T-cell (primary cell): Measurements from ENCODE around the gene TPD52L1. TPM values are rescaled to one million over a fixed set of nuclear protein-coding genes. Genes with fewer than 3 reads are reported as not detected.

ENCODE experiments used
- ATAC-seq, 4 experiments: fragments of 200-7000 bp in 3 of 4; fragments of 150-1000 bp in 1 of 4; cut with Tn5 transposase; replicated peaks in 1 of 4; 1 replicate in 3 of 4; 2 replicates in 1 of 4; pipeline ENCODE4 v1.10.0; 2021; ENCODE audit warnings: moderate library complexity in 3 of 4, mild to moderate bottlenecking in 2 of 4, moderate number of reproducible peaks in 1 of 4
- CTCF ChIA-PET, 2 donors: fragments of 300-600 bp; sonication (Branson Sonifier 250); formaldehyde crosslinking; loops; one replicate each; lab custom pipeline; 2022; ENCODE audit warnings: antibody characterized with exemption in 2 of 2; lab: Charles Lee
- POLR2A ChIA-PET, 2 donors: fragments of 300-600 bp; sonication (Branson Sonifier 250); formaldehyde crosslinking; loops; one replicate each; lab custom pipeline; 2022; ENCODE audit warnings: antibody characterized with exemption in 2 of 2; lab: Charles Lee
- DNase-seq, 35 experiments: peaks; one replicate each; pipeline versions ENCODE4 v3.0.0 to v3.0.0-alpha.2; 2013 to 2023
- H3K27ac ChIP-seq: one replicate; pipeline ENCODE4 v1.5.1; 2013; ENCODE audit warnings: low read length
- H3K27me3 ChIP-seq, 2 experiments: replicated peaks in 1 of 2; 1 replicate in 1 of 2; 2 replicates in 1 of 2; pipeline versions ENCODE4 v1.6.1 to v1.7.0; 2013; ENCODE audit warnings: low read length in 1 of 2, mixed read lengths in 1 of 2; ENCODE audit not compliant: control insufficient read depth in 2 of 2, insufficient read depth in 2 of 2; ENCODE audit errors: extremely low read depth in 1 of 2
- H3K36me3 ChIP-seq, 2 donors: 1 replicate in 1 of 2; 2 replicates in 1 of 2; pipeline versions ENCODE4 v1.6.1 to v1.7.0; 2013; ENCODE audit warnings: low read length in 1 of 2; ENCODE audit not compliant: control insufficient read depth in 2 of 2, insufficient read depth in 1 of 2; ENCODE audit errors: extremely low read depth in 1 of 2
- H3K4me1 ChIP-seq, 2 experiments: 1 replicate in 1 of 2; 2 replicates in 1 of 2; pipeline versions ENCODE4 v1.6.1 to v1.7.0; 2013; ENCODE audit warnings: low read length in 2 of 2, mixed read lengths in 1 of 2; ENCODE audit not compliant: insufficient read depth in 2 of 2, control insufficient read depth in 1 of 2; ENCODE audit errors: extremely low read depth in 1 of 2
- H3K4me3 ChIP-seq, 2 donors: 1 replicate in 1 of 2; 2 replicates in 1 of 2; pipeline versions ENCODE4 v1.5.1 to v1.7.0; 2013; ENCODE audit warnings: mild to moderate bottlenecking in 2 of 2, low read length in 1 of 2, moderate library complexity in 1 of 2; ENCODE audit not compliant: control insufficient read depth in 1 of 2; ENCODE audit errors: extremely low read depth in 1 of 2
- H3K9me3 ChIP-seq: 2 replicates; pipeline ENCODE4 v1.7.0; 2013
- H3K27ac Mint-ChIP-seq, 2 donors: one replicate each; pipeline ENCODE4 v1.8.0; 2020 to 2021; ENCODE audit warnings: mild to moderate bottlenecking in 2 of 2, mixed read lengths in 2 of 2
- H3K27me3 Mint-ChIP-seq, 2 donors: one replicate each; pipeline ENCODE4 v1.8.0; 2021 to 2022; ENCODE audit warnings: mixed read lengths in 2 of 2
- H3K36me3 Mint-ChIP-seq: one replicate; pipeline ENCODE4 v1.8.0; 2021; ENCODE audit warnings: mixed read lengths
- H3K4me1 Mint-ChIP-seq, 3 donors: one replicate each; pipeline ENCODE4 v1.8.0; 2020 to 2022; ENCODE audit warnings: mixed read lengths in 3 of 3, mild to moderate bottlenecking in 1 of 3
- H3K4me3 Mint-ChIP-seq, 3 donors: one replicate each; pipeline ENCODE4 v1.8.0; 2020 to 2022; ENCODE audit warnings: mild to moderate bottlenecking in 3 of 3, mixed read lengths in 3 of 3, moderate library complexity in 3 of 3
- H3K9me3 Mint-ChIP-seq, 3 donors: one replicate each; pipeline ENCODE4 v1.8.0; 2020 to 2022; ENCODE audit warnings: mixed read lengths in 3 of 3
- WGBS: methylation state at CpG from one replicate; pipeline ENCODE4 v1.1.5; 2013; ENCODE audit warnings: missing lambda C conversion rate; ENCODE audit not compliant: insufficient coverage; 5-methylcytosine and 5-hydroxymethylcytosine counted together
- total RNA-seq, 35 experiments: library from RNA in 6 of 35; stranded (reverse) in 6 of 35; fragments of 120-200 nt in 1 of 35; gene quantifications; one replicate each; pipeline versions ENCODE4 v1.2.1 to v1.2.4 and lab custom pipeline; 2013 to 2026

Gene TPD52L1
- total RNA-seq, 5 donors from 2014 or later (not counting 1 experiment from before 2014, with no cell fraction given): 0.20 to 0.89 (median 0.47) TPM; not detected in 1

- H3K4me1 Mint-ChIP-seq: peaks cover 48 to 56% (median 52%) of the 10 kb centered on the region in 3 donors
- peaks cover 0 to 55% of the 10 kb centered on the region in 2 donors for H3K36me3 ChIP-seq
- DNase-seq: no peak
Measured at GRCh38 chr6:125294925-125295324, 141.4 kb downstream of the TPD52L1 start.

DNA sequence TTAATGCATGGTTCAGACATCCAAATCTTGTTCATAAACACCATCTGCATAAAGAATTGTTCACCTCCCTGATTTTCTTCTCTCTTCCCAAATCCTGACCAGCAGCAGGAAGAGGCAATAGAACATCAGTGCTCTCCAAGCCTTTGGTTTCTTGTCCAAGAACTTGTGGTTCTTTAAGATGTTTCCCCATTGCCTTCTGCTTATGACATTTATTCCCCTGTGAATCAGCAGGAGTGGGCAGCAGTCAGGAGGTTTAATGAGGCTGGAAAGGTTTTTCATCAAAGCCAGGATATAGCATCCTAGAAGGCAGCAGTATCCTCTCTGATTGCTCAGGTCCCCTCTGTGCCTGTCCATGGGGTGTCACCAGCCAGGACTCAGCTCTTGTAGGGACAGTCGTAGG is 142.9 kb downstream of the TPD52L1 start:
- Histone ChIP-seq H3K27ac (no peak overlapping the region), H3K9me3 (no peaks in the 10 kb centered on the region), H3K4me1 (peaks cover 14 to 16% of the 10 kb centered on the region in 2 experiments), H3K4me3 (no peak overlapping the region), H3K27me3 (no peaks in the 10 kb centered on the region), H3K36me3 (peaks cover 0 to 55% of the 10 kb centered on the region in 2 donors)
- peak overlapping the region in 1 of 2 donors; percentile 30 for H3K27ac Mint-ChIP-seq
- 100% methylated on average over 1 of the region's 1 CpG for WGBS
- no peaks in the 10 kb centered on the region for H3K9me3 Mint-ChIP-seq
- peaks cover 67% of the 10 kb centered on the region for H3K36me3 Mint-ChIP-seq
- POLR2A ChIA-PET: no interaction called here
- CTCF ChIA-PET: no interaction called here
- ATAC-seq (no peak), DNase-seq (no peak)
- peaks cover 61 to 69% (median 66%) of the 10 kb centered on the region in 3 donors for H3K4me1 Mint-ChIP-seq
- H3K4me3 Mint-ChIP-seq: no peak overlapping the region
- H3K27me3 Mint-ChIP-seq: no peaks in the 10 kb centered on the region

More at GRCh38 chr6:125294925-125295324, 141.4 kb downstream of the TPD52L1 start:
- H3K9me3 ChIP-seq: no peaks in the 10 kb centered on the region
- no peak overlapping the region for H3K27ac ChIP-seq
- H3K27me3 Mint-ChIP-seq: no peaks in the 10 kb centered on the region
- no peaks in the 10 kb centered on the region for H3K9me3 Mint-ChIP-seq
- no peak for ATAC-seq
- no peak overlapping the region for H3K4me3 ChIP-seq
- H3K36me3 Mint-ChIP-seq: peaks cover 78% of the 10 kb centered on the region
- POLR2A ChIA-PET: no interaction called here
- CTCF ChIA-PET: no interaction called here
- H3K4me3 Mint-ChIP-seq: no peak overlapping the region
- H3K27me3 ChIP-seq: no peaks in the 10 kb centered on the region
- H3K27ac Mint-ChIP-seq: no peak overlapping the region
- H3K4me1 ChIP-seq: peaks cover 5 to 10% of the 10 kb centered on the region in 2 experiments
- WGBS: no CpG with 5 or more reads among the region's 3 CpGs

- CTCF ChIA-PET: interaction anchor here (1.0 to 3.3 kb wide), 3 partner anchors 12 to 15 kb away, joined by 3 to 12 read pairs (median 3); no protein-coding TSS in a partner anchor
Measured at GRCh38 chr6:125299257-125299656, 145.7 kb downstream of the TPD52L1 start.

DNA sequence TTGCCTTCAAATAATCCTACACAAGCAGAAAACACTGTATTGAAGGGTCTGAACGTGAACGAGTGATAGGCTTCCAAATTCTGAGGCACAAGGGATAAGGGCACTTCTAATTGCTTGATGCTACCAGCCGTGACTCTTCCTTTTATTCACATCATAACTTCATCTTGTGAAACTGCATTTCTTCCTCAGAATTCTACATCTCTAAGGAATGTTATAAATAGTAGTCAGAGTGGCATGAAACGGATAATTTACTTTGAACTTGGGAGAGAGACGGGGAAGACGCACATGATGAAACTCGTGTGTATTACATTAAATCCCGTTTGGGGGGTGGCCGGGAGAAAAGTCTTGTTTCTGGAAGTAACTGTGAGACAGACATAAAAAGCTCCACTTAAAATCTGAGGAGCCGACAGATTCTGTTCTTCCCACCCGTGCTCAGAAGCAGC is 147.4 kb downstream of the TPD52L1 start:
- ChIA-PET POLR2A (interaction anchor here (0.6 kb wide), 3 partner anchors 21 to 449 kb away, joined by 3 read pairs; no protein-coding TSS in a partner anchor), CTCF (interaction anchor here (0.7 to 3.3 kb wide), 6 partner anchors 10 to 1963 kb away, joined by 3 to 12 read pairs (median 4); partner anchors contain the start of gene TPD52L1 (in 1 of the 2))
- ATAC-seq: no peak
- Mint-ChIP-seq H3K4me1 (peaks cover 60 to 67% (median 63%) of the 10 kb centered on the region in 3 donors), H3K9me3 (no peaks in the 10 kb centered on the region), H3K27me3 (peaks cover under 1% of the 10 kb centered on the region in 2 donors), H3K27ac (peak overlapping the region; percentile 93 to 95), H3K4me3 (peak overlapping the region; percentile 84 to 90 (median 84)), H3K36me3 (peaks cover 32% of the 10 kb centered on the region)
- DNase-seq: peak in 1 of 35 experiments; percentile 16
- WGBS: 0% methylated on average over 1 of the region's 11 CpGs
- no peaks in the 10 kb centered on the region for H3K9me3 ChIP-seq
- peaks cover 28 to 32% of the 10 kb centered on the region in 2 experiments for H3K4me1 ChIP-seq
- H3K36me3 ChIP-seq: peaks cover 0 to 24% of the 10 kb centered on the region in 2 donors
- no peaks in the 10 kb centered on the region for H3K27me3 ChIP-seq
- H3K27ac ChIP-seq: peak overlapping the region; percentile 67
- H3K4me3 ChIP-seq: peak overlapping the region; percentile 71 to 78

More at GRCh38 chr6:125299257-125299656, 145.7 kb downstream of the TPD52L1 start:
- ATAC-seq: no peak
- Histone ChIP-seq H3K4me1 (peaks cover 28 to 34% of the 10 kb centered on the region in 2 experiments), H3K27ac (peak overlapping the region; percentile 31), H3K27me3 (no peaks in the 10 kb centered on the region), H3K9me3 (no peaks in the 10 kb centered on the region), H3K36me3 (peaks cover 0 to 33% of the 10 kb centered on the region in 2 donors), H3K4me3 (no peak overlapping the region)
- no CpG with 5 or more reads among the region's 3 CpGs for WGBS
- POLR2A ChIA-PET: no interaction called here
- Mint-ChIP-seq H3K36me3 (peaks cover 45% of the 10 kb centered on the region), H3K27me3 (no peaks in the 10 kb centered on the region), H3K4me1 (peaks cover 71 to 75% (median 74%) of the 10 kb centered on the region in 3 donors), H3K4me3 (peak overlapping the region in 2 of 3 donors; percentile 0 to 84), H3K27ac (peak overlapping the region; percentile 93 to 95), H3K9me3 (no peaks in the 10 kb centered on the region)
- peak in 1 of 35 experiments; percentile 38 for DNase-seq

- H3K36me3 Mint-ChIP-seq: peaks cover 26% of the 10 kb centered on the region
- DNase-seq (peak in 24 of 35 experiments; percentile 2 to 58 (median 20)), ATAC-seq (peak; percentile 36 to 57 (median 55))
- Histone ChIP-seq H3K27me3 (no peaks in the 10 kb centered on the region), H3K27ac (peak within 1 kb of the TSS; percentile 81), H3K4me1 (peaks cover 28 to 32% of the 10 kb centered on the region in 2 experiments), H3K9me3 (no peaks in the 10 kb centered on the region), H3K36me3 (peaks cover 0 to 17% of the 10 kb centered on the region in 2 donors), H3K4me3 (peak within 1 kb of the TSS; percentile 71 to 78)
- POLR2A ChIA-PET: interaction anchor here in 1 of 2 donors (0.6 kb wide), 1 partner anchor 78 kb away, joined by 3 read pairs; no protein-coding TSS in a partner anchor
- peak within 1 kb of the TSS; percentile 93 to 95 for H3K27ac Mint-ChIP-seq
- H3K27me3 Mint-ChIP-seq: peaks cover 4 to 5% of the 10 kb centered on the region in 2 donors
- no peaks in the 10 kb centered on the region for H3K9me3 Mint-ChIP-seq
- CTCF ChIA-PET: interaction anchor here (0.7 to 3.3 kb wide), 8 partner anchors 9 to 1962 kb away, joined by 3 to 12 read pairs (median 4); partner anchors contain the start of genes HINT3 (in 1 of the 2) and TPD52L1 (in 1 of the 2)
- under 1% methylated on average over 63 of the region's 67 CpGs for WGBS
- peak within 1 kb of the TSS; percentile 84 to 90 (median 84) for H3K4me3 Mint-ChIP-seq
- H3K4me1 Mint-ChIP-seq: peaks cover 57 to 60% (median 57%) of the 10 kb centered on the region in 3 donors
Measured at GRCh38 chr6:125301435-125302391, 148.1 kb downstream of the TPD52L1 start, which contains the start of gene HDDC2. Gene HDDC2 (minus strand): TSS chr6:125301967. CDS start chr6:125301932, 35 bp downstream.
